HT1080 (cell line): ENCODE results near the gene SGCA. TPM values are rescaled to one million over a fixed set of nuclear protein-coding genes. Genes with fewer than 3 reads are reported as not detected.

Experiments
- DNase-seq: peaks from one replicate; pipeline ENCODE4 v3.0.0-alpha.2; 2015; ENCODE audit warnings: low read depth
- total RNA-seq: library from RNA; depleted of rRNA; stranded (reverse); fragments of >200 nt; shearing (Covaris generic); gene quantifications from 2 replicates; pipeline ENCODE4 v1.2.3, GENCODE V29; 2014

The SGCA gene
- total RNA-seq, 1 experiment from 2014 or later = not detected

DNA sequence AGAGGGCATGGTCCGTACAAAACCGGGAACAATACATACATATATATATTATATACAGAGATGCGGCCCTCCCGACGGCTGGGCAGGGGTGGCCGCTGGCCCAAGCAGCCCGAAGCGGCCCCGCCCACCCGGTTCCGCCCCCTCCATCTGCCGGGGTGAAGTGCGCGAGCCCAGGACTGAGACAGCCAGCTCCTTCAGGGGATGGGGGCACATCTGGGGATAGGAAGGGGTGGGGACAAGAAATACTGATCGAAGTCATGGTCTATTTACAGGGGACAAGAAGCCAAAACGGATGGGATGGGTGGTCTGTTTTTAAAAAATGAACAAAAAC lies 32.1 kb upstream of the SGCA start:
- no peak for DNase-seq

DNA sequence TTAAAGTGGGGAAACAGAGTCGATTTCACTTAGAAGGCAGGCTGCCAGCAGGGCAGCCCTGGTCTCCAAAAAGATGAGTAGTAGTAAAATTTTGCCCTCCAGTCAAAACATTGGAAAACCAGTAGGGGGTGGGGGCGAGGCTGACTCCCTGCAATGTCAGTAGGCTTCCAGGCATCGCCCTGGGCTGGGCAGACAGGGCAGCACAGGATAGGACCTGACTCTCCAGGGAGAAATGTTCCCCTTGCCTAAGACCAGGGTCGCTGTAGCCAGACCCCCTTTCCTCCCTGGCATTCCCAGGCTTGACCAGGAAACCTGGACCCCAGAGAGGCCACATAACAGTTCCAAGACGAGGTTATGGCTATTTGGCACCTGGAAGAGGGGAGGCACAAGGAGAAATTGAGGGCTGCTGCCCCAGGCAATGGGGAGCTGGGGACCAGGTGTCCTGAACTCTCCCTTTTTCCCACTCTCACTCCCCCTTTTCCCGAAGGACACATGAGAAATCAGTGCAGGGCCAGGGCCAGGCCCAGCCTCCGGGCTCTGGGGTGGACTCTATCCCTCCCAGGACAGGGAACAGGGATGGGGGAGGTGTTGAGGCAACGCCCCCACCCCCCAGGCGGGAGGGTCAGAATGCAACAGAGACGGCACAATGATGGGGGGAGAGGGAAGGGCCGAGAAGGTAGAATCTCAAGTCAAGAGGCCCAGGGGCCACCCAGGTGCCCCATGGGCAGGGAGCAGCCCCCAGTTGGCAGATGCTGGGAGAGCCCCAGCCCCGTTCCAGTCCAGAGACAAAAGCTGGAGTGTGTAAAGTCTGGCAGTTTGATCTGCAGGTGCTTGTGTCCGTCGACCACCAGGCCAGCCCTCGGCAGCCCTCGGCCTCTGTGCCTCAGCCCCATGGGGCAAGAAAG lies 31.3 kb upstream of the SGCA start:
- DNase-seq = no peak

DNA sequence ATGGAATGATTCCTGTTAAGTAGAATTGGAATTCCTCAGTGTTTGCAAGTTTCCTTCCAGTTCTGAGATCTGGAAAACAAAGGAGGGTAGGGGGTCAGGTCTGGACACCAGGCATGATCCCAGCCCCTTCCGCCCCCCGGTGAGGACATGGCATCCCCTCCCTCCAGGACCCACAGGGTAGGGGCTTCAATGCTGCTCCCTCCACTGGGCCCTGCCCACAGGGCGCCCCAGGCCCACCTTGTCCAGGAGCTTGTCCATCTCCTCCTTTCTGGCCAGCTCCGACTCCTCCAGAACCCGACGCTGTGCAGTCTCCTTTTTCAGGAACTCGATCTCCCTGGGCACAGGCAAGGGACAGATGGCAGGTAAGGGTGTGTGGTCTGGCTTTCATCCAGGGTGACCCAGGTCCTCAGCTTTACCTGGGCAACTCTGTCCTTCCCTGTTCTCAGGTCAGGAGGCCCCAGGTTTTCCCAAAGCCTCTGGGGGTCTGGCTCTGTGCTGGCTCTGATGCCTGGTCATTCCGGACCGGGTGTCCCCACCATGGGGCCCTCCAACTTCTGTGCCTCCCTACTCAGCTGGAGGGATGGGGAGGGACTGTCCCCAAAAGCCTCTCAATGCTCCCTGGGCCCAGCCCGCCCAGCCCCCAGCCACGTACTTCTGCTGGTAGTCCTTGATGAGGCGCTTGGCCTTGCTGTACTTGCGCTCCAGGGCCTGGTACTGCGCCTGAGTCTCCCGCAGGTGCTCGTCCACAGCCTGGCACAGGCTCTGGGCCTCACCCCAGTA lies 30.3 kb upstream of the SGCA start:
- no peak for DNase-seq

DNA sequence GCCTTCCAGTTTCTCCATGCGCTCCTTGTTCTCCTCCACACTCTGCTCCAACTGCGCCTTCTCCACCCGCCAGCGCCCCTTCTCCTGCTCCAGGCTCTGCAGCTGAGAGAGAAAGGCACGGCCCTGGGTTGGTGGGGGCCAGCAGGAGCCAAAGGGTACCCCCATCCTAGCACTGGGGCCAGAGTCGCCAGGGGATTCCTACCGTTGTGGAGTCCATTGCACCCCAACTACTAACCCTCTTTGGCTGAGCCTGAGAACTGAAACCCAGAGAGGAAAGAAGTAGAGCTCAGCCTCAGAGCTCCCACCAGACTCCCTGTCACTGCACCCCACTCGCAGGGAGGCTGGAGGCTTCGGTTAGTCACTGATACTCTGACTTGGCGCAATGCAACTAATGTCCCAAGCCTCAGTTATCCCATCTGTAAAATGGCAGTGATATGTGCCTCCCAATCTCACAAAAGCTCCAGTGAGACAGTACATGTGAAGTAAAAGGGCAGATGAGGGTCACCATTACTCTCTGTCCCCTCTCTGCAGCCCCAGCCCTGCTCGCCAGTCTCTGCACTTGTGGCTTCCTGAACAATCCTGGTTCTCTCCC lies 29.6 kb upstream of the SGCA start:
- DNase-seq = no peak

DNA sequence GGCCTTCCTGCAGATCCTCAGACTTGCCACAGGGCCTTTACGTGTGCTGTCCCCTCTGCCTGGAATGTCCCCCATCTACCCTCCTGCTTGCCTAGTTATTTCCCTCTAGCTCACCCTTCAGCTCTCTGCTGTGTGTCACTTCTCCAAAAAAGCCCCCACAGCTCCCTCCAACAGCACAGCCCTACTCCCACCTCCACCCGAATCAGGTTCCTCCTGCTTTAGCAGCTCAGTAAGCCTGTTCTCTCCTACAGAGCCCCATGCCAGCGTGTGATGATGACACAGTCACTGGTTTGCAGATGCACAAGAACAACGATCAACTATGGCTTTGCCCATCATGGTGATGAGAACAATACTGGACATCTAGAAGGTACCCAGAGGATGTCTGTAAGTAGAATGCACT lies 28.8 kb upstream of the SGCA start:
- DNase-seq = no peak

DNA sequence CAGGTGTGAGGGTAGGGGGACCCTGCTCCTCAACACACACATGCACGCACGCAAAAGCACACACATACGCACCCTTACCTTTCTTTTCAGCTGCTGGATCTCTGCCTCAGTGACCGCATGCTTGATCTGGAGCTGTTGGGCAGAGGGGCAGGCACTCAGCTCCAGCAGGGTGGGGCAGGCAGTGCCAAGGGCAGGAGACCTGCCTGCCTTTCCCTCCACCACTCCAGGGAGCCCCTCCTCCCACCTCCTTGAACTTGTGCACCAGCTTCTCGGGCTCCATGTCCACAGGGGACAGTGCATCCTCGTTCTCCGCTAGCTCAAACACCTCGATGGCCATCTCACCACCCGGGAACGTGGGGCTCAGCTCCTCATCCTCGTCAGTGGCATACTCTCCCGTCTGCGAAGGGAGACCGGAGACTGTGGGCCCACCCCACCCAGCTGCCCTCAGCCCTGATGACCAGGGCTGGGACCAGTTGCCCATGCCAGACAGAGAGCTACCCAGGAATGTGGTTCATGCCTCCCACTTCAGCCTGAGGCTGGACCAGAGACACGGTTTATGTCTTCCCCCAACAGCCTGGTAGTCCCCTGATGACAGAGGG lies 26.5 kb upstream of the SGCA start:
- DNase-seq = no peak

DNA sequence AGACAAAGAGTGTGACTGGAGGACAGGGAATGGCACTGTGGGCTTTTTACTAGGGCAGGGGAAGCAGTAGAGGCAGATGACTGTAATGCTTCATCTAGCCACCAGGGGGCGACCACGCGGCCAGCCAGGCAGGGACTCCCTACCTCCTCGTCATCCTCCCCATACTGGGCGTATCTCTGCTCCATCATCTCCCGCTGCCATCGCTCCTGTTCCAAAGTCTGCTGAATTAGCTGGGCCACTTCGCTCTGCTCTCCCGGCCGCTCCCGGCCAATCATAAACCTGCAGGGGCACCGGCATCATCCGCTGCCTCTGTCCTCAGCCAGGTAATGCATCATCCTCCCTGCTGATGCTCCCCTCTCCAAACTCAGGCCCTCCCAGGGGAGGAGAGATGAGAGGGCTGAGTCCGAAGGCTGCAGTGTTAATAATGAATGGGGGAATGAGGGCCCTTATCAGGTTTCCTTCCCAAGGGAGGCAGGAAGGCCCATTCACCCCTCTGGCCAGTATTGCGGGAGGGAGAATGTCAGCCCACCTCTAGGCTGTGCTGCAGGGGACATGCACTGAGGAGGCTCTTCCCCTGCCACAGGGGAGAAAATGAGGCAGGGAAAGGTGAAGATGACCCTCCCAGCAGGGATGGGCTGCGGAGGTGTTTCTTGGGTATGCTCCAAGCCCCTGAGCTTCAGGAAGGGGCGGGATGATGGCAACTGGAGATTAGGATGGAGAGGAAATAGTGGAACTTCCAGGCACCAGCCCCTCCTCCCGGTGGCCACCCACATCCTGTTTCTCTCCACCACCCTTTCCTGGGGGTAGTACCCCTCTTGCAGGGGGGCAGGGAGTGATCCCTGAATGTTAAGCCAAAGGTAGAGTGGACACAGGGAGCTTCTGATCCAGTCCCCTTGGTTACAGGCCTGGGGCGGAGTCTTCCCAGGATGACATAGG lies 25.6 kb upstream of the SGCA start:
- peak; percentile 78 for DNase-seq

DNA sequence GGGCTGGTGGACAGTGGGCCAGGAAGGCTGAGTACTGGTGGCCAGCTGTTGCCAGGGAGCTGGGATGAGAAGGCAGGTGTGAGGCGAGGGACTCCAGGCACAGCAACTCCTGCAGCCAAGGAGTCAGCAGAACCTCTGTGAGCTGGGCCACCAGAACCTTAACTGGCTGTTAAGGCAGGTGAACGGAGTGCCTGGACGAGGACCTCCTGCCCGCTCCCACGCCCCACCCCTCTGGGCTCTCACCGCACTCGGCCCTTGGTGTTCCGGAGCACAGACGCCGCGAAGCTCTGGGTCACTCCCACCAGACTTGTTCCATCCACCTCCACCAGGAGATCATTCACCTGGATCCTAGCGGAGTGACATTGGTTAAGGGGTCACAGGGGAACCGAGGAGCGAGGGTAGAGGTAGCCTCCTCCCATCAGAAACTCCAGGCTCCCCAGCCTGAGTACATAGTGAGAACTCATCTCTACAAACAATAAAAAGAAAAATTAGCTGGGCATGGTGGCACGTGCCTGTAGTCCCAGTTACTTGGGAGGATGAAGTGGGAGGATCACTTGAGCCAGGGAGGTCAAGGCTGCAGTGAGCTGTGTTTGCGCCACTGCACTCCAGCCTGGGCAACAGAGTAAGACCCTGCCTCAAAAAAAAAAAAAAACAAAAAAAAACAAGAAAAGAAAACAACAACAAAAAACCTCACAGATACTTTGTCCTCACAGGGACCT lies 24.6 kb upstream of the SGCA start:
- DNase-seq = no peak

DNA sequence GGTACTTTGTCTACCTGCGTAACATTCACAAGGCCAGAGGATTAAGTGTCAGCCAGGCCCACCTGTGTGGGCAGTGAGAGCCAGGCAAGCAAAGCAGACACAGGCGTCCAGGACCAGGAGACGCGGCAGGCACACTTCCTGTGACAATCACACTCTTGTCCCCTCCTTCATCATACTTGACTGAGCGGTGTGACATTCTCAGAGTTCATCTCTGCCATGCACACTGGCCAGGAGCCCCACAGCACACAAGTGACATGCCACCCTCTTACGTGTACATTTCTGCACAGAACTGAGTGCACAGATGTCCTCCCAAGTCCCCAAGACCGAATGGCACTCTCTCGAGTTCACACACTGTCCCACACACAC lies 24.1 kb upstream of the SGCA start:
- no peak for DNase-seq

DNA sequence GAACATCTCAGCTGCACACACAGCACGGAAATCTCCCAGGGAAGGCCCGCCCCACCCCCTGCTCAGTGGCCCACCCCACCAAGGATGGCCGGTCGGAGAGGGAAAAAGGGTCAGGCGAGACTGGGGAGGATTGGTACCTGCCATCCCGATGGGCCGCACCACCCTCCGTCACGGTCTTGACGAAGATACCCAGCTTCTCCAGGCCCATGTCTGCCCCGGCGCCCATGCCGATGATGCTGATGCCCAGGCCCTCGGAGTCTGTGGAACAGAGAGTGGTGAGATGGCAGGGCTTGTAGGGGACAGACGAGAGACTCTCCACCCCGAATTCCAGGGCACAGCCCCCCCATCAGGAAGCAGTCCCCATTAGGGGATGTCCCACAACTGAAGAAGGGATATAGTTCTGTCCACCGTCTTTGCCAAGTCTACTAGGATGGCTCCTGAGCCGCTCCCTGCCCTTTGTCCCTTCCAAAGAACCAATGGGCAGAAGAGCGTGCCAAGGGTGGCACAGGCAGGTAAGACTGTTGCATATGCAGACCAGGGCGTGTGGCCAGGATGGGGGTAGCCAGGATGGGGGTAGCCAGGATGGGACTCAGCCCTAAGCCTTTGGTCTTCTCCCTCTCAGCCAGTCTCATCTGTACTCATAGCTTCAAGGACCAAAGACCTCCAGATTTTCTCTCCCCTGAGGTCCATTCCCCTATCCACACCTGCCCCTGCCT lies 22.2 kb upstream of the SGCA start:
- DNase-seq = no peak

DNA sequence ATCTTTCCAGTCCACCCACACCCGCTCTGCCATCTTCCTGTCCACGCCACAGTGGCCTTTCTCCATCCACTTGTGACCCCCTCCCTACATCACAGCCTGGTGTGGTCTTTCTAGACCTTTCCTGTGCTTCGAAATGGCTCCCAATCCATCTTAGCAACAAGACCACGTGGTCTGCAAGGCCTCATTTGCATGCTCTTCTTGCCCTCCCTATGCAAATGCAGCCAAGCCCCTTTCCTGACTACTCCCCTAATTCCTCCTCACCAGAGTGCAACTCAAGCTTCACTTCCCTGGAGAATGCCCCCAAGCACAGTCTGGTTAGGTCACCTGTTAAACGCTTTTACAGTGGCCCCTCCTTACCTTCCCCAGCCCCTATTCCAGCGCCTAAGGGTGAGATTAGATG lies 21.4 kb upstream of the SGCA start:
- no peak for DNase-seq

DNA sequence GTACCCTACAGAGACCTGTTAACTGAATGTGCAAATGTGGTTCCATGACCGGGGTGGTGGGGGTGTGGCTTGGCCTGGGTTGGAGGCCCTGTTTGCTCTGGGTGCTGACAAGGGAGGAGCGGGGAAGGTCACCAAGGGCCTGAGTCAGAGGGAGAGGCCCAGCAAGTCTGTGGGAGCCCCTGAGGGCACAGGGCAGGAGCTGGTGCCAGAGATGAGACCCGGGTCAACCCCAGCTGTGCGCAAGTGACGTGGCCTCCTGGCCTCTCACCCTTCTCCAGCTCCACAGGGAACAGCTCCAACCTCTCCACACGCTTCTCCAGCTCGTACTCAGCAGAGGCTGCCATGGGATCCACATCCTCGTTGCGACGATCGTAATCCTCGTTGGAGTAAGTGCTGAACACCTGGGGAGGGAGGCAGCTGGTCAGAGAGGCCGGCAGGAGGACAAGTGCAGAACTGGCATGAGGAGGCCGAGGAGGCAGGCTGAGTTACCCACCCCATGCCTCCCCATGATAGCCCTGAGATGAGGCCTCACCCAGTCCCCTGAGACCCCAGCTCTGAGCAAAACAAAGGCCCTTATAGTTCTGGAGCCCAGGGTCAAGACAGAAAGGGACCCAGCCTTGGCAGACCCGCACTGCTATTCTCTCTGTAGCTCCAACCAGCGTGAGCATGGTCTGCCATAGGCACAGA lies 20.8 kb upstream of the SGCA start:
- DNase-seq = no peak

DNA sequence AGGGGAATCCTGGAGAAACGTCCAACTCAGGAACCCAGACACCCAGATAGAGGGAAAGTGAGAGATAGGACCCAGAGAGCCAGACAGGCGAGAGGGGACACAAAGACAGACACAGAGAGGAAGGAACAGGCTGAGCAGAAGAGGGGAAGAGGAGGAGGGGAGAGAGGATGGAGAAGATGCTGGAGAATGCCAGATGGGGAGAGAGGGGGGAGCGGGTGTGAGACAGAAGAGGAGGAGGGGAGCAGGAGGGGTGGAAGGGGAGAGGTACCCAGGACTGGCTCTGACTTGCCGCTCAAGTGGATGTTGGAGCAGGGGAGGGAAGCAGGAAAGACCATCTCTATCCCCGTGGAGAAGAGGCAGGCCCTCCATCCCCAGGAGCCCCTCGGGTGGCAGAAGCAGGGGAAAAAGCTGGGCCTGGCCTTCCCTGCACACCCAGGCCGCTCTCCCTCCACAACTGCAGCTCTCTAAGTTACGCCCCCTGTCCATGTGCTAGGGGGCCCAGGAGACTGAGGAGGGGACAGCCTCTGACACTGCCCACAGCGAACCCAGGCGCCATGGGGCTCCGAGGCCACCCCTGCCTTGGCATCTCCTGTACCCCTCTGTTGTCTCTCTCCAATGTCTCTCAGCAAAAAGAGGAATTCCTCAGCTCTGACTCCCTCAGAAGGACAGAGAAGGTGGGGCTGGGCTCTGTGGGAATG lies 20.1 kb upstream of the SGCA start:
- no peak for DNase-seq

DNA sequence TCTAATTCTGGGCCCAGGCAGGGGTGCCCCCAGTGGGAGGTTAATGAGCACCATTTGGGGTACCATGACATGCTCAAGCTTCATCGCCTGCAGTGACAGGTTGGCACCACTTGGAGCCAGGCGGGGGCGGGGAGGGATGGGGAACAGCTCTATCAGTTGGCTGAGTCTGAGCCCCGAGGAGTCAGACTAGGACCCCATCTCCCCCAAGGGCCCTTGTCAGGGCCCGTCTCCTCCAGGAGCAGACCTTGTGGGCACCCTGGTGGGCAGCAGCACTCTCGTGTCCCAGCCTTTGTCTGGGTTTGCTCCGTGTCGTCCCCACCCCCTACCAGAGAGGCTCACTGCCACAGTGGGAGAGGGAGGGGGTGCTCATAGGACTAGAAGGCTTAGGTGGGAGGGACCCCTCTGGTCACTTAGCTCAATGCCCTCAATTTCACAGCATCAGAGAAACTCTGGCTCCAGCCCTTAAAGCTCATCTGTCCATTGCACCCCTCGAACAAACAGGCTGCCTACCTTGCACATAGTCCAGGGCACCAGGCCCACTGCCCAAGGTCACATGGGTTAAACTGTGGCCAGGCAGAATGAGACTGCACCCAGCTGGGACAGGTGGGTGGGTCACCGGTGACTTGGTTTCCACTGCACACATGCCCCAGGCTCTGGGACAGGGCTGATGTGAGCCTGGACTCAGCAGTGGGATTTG lies 19.4 kb upstream of the SGCA start:
- DNase-seq = no peak

DNA sequence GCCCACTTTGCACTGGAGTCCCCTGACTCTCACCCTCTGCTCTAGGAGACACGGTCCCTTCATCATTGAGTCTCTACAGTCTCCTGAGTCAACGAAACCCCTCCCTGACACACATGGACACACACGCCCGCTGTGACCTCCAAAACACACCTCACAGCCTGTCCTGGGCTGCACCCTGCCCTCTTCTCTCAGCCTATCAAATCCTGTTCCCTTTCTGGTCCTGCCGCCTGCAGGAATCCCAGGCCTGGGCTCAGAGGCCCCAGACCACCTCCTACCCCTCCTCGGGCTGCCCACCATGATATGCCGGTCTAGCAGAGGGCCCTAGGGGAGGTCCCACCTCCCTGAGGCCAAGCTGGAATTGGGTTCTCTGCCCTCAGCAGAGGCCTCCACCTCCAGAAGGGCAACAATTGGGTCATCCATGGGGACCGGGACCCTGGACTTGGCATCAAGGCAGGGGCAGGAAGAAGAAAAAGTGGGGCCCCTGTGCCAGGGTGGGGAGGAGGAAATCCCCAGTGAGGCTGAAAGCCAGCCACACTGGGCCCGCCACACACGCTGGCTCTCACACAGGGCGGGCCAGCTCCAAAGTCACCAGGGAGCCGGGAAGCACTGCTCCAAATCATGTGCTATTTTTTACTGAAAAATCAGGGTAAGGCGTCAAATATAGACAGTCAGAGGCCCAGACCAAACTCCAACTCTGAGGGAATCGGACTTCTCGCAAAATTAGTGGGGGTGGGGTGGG lies 18.7 kb upstream of the SGCA start:
- DNase-seq = no peak

DNA sequence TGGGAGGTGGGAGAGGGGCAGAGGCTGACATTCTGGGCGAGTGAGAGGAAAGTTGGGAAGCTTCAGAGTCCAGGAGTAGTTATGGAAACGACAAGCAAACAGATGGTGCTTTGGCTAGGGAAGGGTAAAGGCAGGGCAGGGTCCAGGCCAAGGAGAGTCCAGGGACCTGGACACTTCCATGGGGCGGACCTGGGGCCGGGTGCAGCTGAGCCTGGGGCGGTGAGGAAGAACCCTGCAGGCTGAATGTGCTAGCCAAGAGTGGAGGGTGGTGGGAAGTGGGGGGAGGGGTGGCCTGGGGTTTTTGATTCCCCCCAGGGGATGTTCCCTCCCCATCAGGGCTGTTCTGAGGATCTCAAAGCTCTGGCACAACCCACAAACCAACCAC lies 18.0 kb upstream of the SGCA start:
- DNase-seq = no peak
